ENCODE results near the gene RNASEL. TPM values are rescaled to one million over a fixed set of nuclear protein-coding genes. Genes with fewer than 3 reads are reported as not detected.

Gene RNASEL
- total and polyA plus RNA-seq, 2 donors (not counting 1 experiment from before 2014, with no cell fraction given): 6.9 to 18.1 TPM

DNA sequence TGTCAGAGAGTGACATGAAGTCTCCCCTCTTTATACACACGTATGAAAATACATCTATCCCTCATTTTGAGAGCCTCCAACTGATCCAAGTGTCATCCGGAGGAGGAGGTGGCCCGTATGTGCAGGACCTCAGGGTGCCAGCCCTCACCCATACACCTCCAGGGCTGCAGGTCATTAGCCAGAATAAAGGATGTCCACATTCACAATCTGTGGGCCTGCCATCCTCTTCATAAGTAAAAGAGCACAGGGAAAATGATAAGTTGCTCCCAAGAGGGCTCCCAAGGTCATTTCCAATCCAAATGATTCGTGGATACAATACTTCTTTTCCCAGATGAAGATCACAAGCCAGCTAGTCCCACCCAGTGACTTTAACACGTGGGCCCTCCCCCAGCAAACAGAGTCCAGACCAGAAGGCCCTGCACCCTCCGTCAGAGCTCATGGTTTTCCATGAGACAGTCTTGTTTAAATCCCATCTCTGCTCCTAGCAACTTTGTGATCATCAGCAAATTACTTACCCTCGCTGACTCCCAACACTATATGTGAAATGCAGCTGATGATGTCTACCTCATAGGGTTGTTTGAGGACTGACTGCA is 28.6 kb downstream of the RNASEL start:
- H4K20me1 ChIP-seq (ENCODE audit: control insufficient read depth, insufficient read depth, low read length, poor library complexity, severe bottlenecking): no peaks in the 10 kb centered on the region
- no peak overlapping the region for H2AFZ ChIP-seq (ENCODE audit: insufficient read depth, low read depth, low read length, poor library complexity, severe bottlenecking)
- H3K4me2 ChIP-seq (replicated peaks; ENCODE audit: low read depth, low read length, poor library complexity, severe bottlenecking): no peak overlapping the region
- no peak for TF ChIP-seq EZH2 (IDR thresholded peaks at IDR 0.05; ENCODE audit: borderline replicate concordance, insufficient read depth, low read depth, low read length, poor library complexity, severe bottlenecking)
- no peak for TF ChIP-seq CTCF (IDR thresholded peaks at IDR 0.05)
- POLR2A ChIA-PET: no interaction called here
- peaks cover 3% of the 10 kb centered on the region for H3K4me1 Mint-ChIP-seq
- no peak overlapping the region for H3K4me3 Mint-ChIP-seq
- H3K79me2 ChIP-seq (ENCODE audit: control insufficient read depth, insufficient read depth, low read length): no peaks in the 10 kb centered on the region
- H3K4me3 ChIP-seq (ENCODE audit: control extremely low read depth in 1 of 5, extremely low read depth in 1 of 5, insufficient read depth in 1 of 5, low read depth in 2 of 5, low read length in 4 of 5): no peak overlapping the region
- H3K36me3 ChIP-seq (replicated peaks in 1 of 2; ENCODE audit: control extremely low read depth in 1 of 2, control insufficient read depth in 1 of 2, extremely low read depth in 1 of 2, insufficient read depth in 2 of 2, low read length in 1 of 2): no peaks in the 10 kb centered on the region
- H3K9ac ChIP-seq (ENCODE audit: low read length): no peak overlapping the region
- H3K27me3 ChIP-seq (replicated peaks in 1 of 4; ENCODE audit: control extremely low read depth in 1 of 4, control insufficient read depth in 3 of 4, insufficient read depth in 4 of 4, low read length in 3 of 4): peaks cover 0 to 3% (median 0%) of the 10 kb centered on the region in 4 experiments
- CTCF ChIA-PET: no interaction called here
- 84% methylated on average over 5 of the region's 7 CpGs for WGBS (ENCODE audit: insufficient coverage)
- ATAC-seq (ENCODE audit: low read depth): no peak
- H3K9me3 Mint-ChIP-seq (ENCODE audit: insufficient read depth): no peaks in the 10 kb centered on the region
- intact Hi-C loops (cut with micrococcal nuclease): no loop called here
- no peaks in the 10 kb centered on the region for H3K4me1 ChIP-seq (ENCODE audit: control insufficient read depth in 2 of 2, insufficient read depth in 2 of 2, low read length in 2 of 2)
- no peaks in the 10 kb centered on the region for H3K9me3 ChIP-seq (ENCODE audit: control extremely low read depth in 1 of 3, control insufficient read depth in 2 of 3, insufficient read depth in 1 of 3, low read length in 2 of 3)
- no peak for DNase-seq
- no peak overlapping the region for H3K27ac Mint-ChIP-seq
- H3K27me3 Mint-ChIP-seq: no peaks in the 10 kb centered on the region
- no peak overlapping the region for H3K27ac ChIP-seq (ENCODE audit: low read length in 2 of 2)

DNA sequence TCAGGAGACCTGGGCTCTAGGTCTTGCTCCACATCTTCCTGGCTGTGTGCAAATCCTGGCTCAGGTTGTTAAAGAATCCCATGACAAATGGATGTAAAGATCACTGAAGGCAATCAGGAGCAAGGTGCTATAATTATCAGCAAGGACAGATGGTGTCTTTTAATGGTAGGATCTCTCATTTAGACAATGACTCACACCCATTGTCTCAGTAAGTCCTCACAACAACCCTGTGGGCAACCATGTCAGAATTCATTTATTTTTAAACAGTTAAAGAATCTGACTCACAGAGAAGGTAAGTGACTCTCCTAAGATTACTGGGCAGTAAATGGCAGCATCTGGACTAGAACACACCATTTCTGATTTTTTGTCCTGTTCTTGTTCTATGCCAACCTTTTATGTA is 32.8 kb downstream of the RNASEL start:
- Histone ChIP-seq H3K79me2 (ENCODE audit: control insufficient read depth, insufficient read depth, low read length) (no peaks in the 10 kb centered on the region), H3K4me1 (ENCODE audit: control insufficient read depth in 2 of 2, insufficient read depth in 2 of 2, low read length in 2 of 2) (no peaks in the 10 kb centered on the region), H3K27me3 (replicated peaks in 1 of 4; ENCODE audit: control extremely low read depth in 1 of 4, control insufficient read depth in 3 of 4, insufficient read depth in 4 of 4, low read length in 3 of 4) (peaks cover 0 to 3% (median 0%) of the 10 kb centered on the region in 4 experiments), H3K27ac (ENCODE audit: low read length in 2 of 2) (no peak overlapping the region), H3K36me3 (replicated peaks in 1 of 2; ENCODE audit: control extremely low read depth in 1 of 2, control insufficient read depth in 1 of 2, extremely low read depth in 1 of 2, insufficient read depth in 2 of 2, low read length in 1 of 2) (no peaks in the 10 kb centered on the region), H3K9me3 (ENCODE audit: control extremely low read depth in 1 of 3, control insufficient read depth in 2 of 3, insufficient read depth in 1 of 3, low read length in 2 of 3) (peaks cover 4 to 13% (median 7%) of the 10 kb centered on the region in 3 donors), H4K20me1 (ENCODE audit: control insufficient read depth, insufficient read depth, low read length, poor library complexity, severe bottlenecking) (no peaks in the 10 kb centered on the region), H3K4me2 (replicated peaks; ENCODE audit: low read depth, low read length, poor library complexity, severe bottlenecking) (no peak overlapping the region), H3K9ac (ENCODE audit: low read length) (no peak overlapping the region), H2AFZ (ENCODE audit: insufficient read depth, low read depth, low read length, poor library complexity, severe bottlenecking) (no peak overlapping the region), H3K4me3 (ENCODE audit: control extremely low read depth in 1 of 5, extremely low read depth in 1 of 5, insufficient read depth in 1 of 5, low read depth in 2 of 5, low read length in 4 of 5) (no peak overlapping the region)
- DNase-seq (no peak), ATAC-seq (ENCODE audit: low read depth) (no peak)
- POLR2A ChIA-PET: no interaction called here
- CTCF ChIA-PET: no interaction called here
- H3K9me3 Mint-ChIP-seq (ENCODE audit: insufficient read depth): peaks cover 4% of the 10 kb centered on the region
- H3K27me3 Mint-ChIP-seq: no peaks in the 10 kb centered on the region
- peaks cover 2% of the 10 kb centered on the region for H3K4me1 Mint-ChIP-seq
- H3K27ac Mint-ChIP-seq: no peak overlapping the region
- no peak for TF ChIP-seq EZH2 (IDR thresholded peaks at IDR 0.05; ENCODE audit: borderline replicate concordance, insufficient read depth, low read depth, low read length, poor library complexity, severe bottlenecking)
- no peak for TF ChIP-seq CTCF (IDR thresholded peaks at IDR 0.05)
- no peak overlapping the region for H3K4me3 Mint-ChIP-seq
- intact Hi-C loops (cut with micrococcal nuclease): no loop called here

Data from B cell (primary cell).